GM10847 (cell line): Measurements from ENCODE around the gene THAP2.
A peak's percentile ranks its signal among the peaks of the same experiment; 100 is the strongest.

Source experiments
- POLR2A ChIP-seq: IDR thresholded peaks from 2 replicates; pipeline ENCODE4 v1.6.1; 2011; ENCODE audit not compliant: insufficient read length; ENCODE audit errors: extremely low read depth

Gene THAP2

DNA sequence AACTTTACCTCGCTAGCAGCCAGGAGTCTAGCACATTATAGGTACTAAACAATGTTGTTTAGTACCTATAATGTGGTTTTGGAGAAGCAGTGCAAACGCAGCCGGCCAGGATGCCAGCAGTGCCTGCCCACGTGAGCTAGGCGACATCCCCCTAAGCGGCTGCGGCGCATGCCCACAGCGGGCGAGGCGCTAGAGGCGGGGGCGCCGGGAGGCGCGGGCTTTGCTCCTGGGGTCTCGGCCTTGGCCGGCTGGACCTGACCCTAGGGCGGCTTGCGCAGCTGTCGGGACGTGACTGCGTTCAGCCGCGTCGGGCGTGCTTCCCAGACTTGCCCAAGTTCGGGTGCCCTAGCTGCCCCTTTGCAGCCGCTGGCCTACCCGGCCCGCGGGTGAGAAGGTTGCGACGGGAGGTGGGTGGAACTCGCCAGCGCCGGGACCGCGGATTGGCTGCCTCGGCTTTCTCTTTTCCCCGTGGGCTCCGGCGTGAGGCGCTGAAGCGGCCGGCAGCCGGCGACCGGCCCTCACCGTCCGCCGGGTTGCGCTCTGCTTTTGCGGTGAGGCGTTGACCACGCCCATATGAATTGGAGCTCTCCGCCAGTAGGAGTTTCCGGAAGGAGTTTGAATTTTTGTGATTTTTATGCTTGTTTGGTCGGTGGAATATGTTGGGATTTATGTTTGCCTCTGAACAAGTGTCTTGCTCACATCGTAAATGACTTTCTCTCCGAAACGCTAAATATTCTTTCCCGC, 22.0 kb downstream of the THAP2 start, which contains the start of gene TMEM19:
TSS of gene TMEM19 (plus strand) at position 169 of the 744 bp plus-strand sequence. CDS start 599 bp downstream, outside the sequence.
- TF ChIP-seq POLR2A = peak; percentile 81

DNA sequence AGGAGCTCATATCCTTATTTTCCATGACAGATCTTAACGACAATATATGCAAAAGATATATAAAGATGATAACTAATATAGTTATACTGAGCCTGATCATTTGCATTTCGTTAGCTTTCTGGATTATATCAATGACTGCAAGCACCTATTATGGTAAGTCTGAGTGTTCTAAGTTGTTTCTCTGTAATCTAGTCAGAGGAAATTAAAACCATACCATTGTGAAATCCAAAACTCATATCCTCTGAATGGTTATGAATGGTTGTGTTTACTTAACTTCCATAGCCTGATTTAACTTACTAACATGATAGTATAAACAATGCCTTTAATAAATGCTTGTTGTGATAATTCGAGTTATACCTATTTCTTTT, 22.5 kb downstream of the THAP2 start:
- no peak for TF ChIP-seq POLR2A

- TF ChIP-seq POLR2A = no peak
Measured at GRCh38 chr12:71688961-71689570, 25.0 kb downstream of the THAP2 start.

DNA sequence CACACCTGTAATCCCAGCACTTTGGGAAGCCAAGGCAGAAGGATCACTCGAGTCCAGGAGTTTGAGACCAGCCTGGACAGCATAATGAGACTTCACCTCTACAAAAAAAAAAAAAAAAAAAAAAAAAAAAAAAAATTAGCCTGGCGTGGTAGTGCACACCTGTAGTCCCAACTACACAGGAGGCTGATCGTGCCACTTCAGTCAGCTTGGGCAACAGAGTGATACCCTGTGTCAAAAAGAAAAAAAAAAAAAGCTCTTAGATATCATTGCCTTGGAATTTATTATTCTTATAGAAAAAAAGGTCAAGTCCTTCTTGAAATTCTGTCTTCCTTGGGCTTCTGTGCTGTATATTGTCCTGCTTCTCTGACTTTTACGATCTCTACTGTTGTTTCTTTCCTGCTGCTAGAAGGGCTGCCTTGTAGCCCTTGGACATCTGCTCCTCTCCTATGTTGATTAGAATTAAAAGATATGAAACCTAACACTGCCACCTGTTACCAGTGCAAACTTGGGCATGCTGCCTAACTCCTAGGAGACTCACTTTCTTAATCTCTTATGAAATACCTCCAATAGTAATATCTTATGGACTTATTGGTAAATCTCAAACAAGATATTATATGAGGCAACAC, 27.5 kb downstream of the THAP2 start:
- TF ChIP-seq POLR2A = no peak

- no peak for TF ChIP-seq POLR2A
Measured at GRCh38 chr12:71693126-71693525, 29.0 kb downstream of the THAP2 start.

DNA sequence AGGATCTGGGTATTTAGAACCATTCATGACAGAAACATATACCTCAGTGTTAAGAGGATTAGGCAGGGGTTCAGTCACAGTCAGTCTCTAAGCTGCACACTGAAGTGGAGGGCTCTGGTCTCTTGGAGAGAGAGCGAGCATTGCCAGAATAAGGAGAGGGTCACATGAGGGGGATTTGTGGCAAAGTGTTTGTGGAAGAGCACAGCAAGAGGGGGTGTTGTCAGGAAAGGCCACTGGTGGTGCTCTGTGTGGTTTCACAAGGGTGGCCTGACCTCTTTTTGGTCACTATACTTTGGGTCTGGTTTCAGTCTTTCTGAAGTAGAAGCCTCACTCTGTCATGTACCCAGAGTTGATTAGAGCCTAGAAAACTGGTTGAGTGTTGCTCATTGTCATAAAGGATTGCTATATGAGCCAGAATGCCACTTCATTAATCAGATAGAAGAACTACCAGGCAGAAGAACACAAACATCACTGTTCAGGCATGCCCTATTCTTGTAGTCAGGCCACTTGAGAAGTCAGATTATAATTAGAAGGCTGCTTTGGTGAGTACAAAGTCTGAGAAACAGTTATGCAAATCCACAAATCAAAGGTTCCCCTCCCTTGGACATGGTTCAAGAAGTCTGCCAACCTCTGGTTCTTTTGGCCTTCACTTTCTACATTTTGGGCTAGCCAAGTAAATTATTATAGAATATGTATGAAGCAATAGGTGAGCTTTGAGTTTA, 30.2 kb downstream of the THAP2 start:
- TF ChIP-seq POLR2A = no peak

- no peak for TF ChIP-seq POLR2A
Measured at GRCh38 chr12:71695782-71696181, 31.7 kb downstream of the THAP2 start.

- TF ChIP-seq POLR2A = no peak
Measured at GRCh38 chr12:71702590-71702989, 38.5 kb downstream of the THAP2 start.

- TF ChIP-seq POLR2A = no peak
Measured at GRCh38 chr12:71703206-71703605, 39.1 kb downstream of the THAP2 start.

- TF ChIP-seq POLR2A = no peak
Measured at GRCh38 chr12:71704920-71705319, 40.8 kb downstream of the THAP2 start.

- no peak for TF ChIP-seq POLR2A
Measured at GRCh38 chr12:71708658-71709057, 44.6 kb downstream of the THAP2 start.

GRCh38 chr12:71710276-71711125, 46.4 kb downstream of the THAP2 start:
- no peak for TF ChIP-seq POLR2A

GRCh38 chr12:71718611-71719010, 54.5 kb downstream of the THAP2 start:
- TF ChIP-seq POLR2A = no peak

GRCh38 chr12:71719647-71720370, 55.7 kb downstream of the THAP2 start:
- TF ChIP-seq POLR2A = no peak
